GM10248 (cell line): ENCODE data around the gene STK17A.

Experiments
- CTCF ChIA-PET: fragments of 300-600 bp; sonication (Branson Sonifier 250); formaldehyde crosslinking; extraction: SDS; loops from one replicate; lab custom pipeline; 2021; ENCODE audit warnings: antibody characterized with exemption; lab: Yijun Ruan, JAX
- POLR2A ChIA-PET: fragments of 350-650 bp; sonication (Branson Sonifier 250); formaldehyde crosslinking; extraction: SDS; loops from one replicate; lab custom pipeline; 2020; ENCODE audit warnings: antibody characterized with exemption; lab: Yijun Ruan, JAX
- DNase-seq: peaks from one replicate; pipeline ENCODE4 v3.0.0; 2012; ENCODE audit errors: extremely low spot score
- TF ChIP-seq, protein P1 (sequence below): IDR thresholded peaks from 2 replicates; pipeline ENCODE4 v1.5.1; 2012; ENCODE audit warnings: mild to moderate bottlenecking, low read depth; ENCODE audit errors: extremely low read depth, missing control alignments, control extremely low read depth

The STK17A gene

DNA sequence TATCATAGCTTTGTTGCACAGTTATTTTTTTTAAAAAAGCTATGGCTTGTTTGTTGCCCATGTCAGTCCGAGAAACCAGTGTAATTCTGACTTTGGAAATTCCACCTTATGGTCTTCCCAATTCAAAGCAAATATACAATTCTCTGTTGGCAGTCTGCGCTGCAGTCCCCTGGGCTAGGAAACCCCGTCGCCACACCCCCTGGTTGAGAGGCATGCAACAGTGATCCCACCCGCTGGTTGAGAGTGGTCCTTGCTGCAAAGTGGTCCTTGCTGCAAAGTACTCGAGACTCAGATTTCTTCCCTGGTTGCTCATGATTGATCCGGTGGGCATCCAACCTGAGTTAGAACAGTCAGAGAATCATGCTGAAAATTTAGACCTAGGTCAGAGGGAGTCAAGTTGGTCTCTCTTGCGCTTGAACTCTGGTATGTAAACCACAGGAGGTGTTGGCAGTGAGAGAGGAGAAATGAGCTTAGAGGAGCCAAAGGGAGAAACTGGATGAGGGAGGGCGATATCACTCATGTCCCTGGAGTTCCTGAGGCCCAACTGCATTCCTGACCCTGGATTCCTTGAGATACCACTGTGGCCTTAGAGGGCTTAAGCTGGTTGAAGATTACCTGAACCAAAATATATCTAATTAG lies 45.0 kb upstream of the STK17A start:
- CTCF ChIA-PET: interaction anchor here (1.2 to 1.5 kb wide), 3 partner anchors 11 to 162 kb away, joined by 3 to 5 read pairs (median 3); no protein-coding TSS in a partner anchor
- POLR2A ChIA-PET: no interaction called here
- DNase-seq: no peak
- TF ChIP-seq, protein P1, sequence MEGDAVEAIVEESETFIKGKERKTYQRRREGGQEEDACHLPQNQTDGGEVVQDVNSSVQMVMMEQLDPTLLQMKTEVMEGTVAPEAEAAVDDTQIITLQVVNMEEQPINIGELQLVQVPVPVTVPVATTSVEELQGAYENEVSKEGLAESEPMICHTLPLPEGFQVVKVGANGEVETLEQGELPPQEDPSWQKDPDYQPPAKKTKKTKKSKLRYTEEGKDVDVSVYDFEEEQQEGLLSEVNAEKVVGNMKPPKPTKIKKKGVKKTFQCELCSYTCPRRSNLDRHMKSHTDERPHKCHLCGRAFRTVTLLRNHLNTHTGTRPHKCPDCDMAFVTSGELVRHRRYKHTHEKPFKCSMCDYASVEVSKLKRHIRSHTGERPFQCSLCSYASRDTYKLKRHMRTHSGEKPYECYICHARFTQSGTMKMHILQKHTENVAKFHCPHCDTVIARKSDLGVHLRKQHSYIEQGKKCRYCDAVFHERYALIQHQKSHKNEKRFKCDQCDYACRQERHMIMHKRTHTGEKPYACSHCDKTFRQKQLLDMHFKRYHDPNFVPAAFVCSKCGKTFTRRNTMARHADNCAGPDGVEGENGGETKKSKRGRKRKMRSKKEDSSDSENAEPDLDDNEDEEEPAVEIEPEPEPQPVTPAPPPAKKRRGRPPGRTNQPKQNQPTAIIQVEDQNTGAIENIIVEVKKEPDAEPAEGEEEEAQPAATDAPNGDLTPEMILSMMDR: no peak

DNA sequence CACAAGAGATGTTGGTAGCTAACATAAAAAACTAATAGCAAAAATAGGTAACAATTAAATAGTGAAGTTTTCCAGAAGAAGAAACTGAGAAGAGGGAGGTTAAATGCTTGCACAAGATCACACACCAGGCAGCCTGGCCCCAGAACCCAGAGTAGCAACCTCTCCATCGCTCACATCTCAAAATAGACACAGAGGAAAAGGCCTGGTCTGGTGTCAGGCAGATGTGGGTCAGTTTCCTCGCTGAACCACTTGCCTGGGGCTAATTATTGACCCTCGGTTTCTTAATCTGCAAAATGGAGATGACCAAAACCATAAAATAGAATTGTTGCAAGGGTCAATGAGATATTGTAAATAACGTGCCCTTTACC lies 44.5 kb upstream of the STK17A start:
- ChIA-PET POLR2A (no interaction called here), CTCF (interaction anchor here (1.3 kb wide), 1 partner anchor 37 kb away, joined by 3 read pairs; no protein-coding TSS in a partner anchor)
- DNase-seq: no peak
- TF ChIP-seq, protein P1: no peak

DNA sequence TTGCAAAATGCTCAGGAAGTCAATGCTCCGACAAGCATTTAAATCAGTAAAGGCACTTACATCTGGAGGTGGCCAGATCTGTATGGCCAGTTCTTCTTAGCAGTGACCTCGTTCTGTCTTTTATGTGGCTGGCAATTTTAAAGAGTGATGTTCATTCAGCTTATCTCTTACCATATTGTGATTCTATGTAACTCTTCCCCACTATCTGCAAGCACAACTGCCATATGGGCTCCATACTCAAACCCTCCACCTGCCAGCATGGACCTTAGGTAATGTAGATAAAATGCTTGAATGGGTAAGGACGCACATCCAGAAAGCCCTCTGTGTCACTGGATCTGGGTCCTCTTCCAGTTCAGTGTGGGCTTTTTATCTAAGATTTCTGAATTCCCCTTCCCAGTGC lies 42.4 kb upstream of the STK17A start:
- ChIA-PET POLR2A (no interaction called here), CTCF (interaction anchor here (1.8 kb wide), 1 partner anchor 13 kb away, joined by 6 read pairs; no protein-coding TSS in a partner anchor)
- TF ChIP-seq, protein P1: no peak
- DNase-seq: no peak

DNA sequence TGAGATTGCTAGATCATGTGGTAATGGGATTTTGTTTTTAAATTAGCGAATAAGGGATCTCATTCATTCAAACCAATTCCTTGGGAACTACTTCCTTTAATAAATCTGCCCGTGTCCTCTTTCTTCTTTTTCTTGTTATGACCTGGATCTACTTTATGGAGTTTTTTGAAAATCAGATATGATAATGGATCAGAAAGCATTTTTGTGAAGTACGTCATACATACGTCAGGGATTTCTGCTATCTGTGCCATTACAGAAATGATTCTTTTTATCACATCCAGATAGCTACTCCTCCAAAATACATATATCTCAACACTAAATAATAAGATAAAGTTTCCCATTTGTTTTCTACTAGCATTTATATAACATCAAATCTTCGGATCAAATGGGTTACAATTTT lies 40.2 kb upstream of the STK17A start:
- TF ChIP-seq, protein P1: no peak
- POLR2A ChIA-PET: no interaction called here
- no peak for DNase-seq
- CTCF ChIA-PET: no interaction called here

DNA sequence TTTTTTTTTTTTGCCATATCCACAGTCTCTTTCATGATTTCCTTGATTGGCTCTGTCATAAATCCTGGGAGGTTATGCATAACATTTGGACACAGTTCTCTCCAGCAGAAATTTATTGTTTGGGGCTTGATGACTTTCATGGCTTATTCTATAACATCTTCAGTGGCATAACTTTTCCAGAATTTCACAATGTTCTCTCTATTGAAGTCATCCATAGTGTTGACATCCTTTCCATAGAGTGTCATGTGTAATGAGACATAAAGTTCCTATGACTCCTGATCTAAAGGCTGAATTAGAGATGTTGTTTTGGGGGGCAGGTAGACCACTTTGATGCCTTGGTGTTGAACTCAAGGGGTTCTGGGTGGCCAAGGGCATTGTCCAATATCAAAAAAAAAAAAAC lies 36.7 kb upstream of the STK17A start:
- DNase-seq: no peak
- ChIA-PET POLR2A (no interaction called here), CTCF (interaction anchor here (1.3 kb wide), 1 partner anchor 23 kb away, joined by 3 read pairs; no protein-coding TSS in a partner anchor)
- TF ChIP-seq, protein P1: no peak

DNA sequence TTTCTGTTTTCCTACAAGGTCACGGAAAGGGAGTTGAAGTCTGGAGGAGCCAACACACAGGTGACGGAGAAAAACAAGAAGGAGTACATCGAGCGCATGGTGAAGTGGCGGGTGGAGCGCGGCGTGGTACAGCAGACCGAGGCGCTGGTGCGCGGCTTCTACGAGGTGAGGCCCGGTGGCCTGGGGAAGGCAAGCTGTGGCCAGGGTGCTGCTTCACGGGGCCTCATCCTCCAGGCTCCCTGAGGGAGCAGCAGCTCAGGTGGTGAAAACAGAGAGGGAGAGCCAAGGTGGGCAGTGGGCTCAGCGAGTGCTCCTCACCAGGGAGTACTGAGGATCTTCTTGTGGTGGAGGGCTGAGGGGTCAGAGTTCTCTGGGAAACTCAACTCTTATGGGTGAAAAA lies 32.5 kb upstream of the STK17A start:
- TF ChIP-seq, protein P1: no peak
- ChIA-PET POLR2A (interaction anchor here (0.6 kb wide), 1 partner anchor 38 kb away, joined by 3 read pairs; no protein-coding TSS in a partner anchor), CTCF (interaction anchor here (1.8 kb wide), 1 partner anchor 32 kb away, joined by 7 read pairs; the partner anchor contains the start of gene STK17A)
- no peak for DNase-seq
